Nephron progenitor cell (in vitro differentiated cells): ENCODE measurements around the gene SPATA4.

Source experiments
- DNase-seq: peaks from one replicate; pipeline ENCODE4 v3.0.0; 2021
- H3K27ac Mint-ChIP-seq: 2 replicates; pipeline ENCODE4 v1.8.0; 2021; ENCODE audit warnings: mild to moderate bottlenecking, moderate library complexity, mixed read lengths
- H3K27me3 Mint-ChIP-seq: 2 replicates; pipeline ENCODE4 v1.8.0; 2021; ENCODE audit warnings: mild to moderate bottlenecking, low read depth, mixed read lengths; ENCODE audit not compliant: poor library complexity
- H3K36me3 Mint-ChIP-seq: 2 replicates; pipeline ENCODE4 v1.8.0; 2021; ENCODE audit warnings: low read depth, mixed read lengths
- H3K4me1 Mint-ChIP-seq: 2 replicates; pipeline ENCODE4 v1.8.0; 2021; ENCODE audit warnings: mixed read lengths
- H3K4me3 Mint-ChIP-seq: 2 replicates; pipeline ENCODE4 v1.8.0; 2021; ENCODE audit warnings: mild to moderate bottlenecking, moderate library complexity, mixed read lengths
- H3K9me3 Mint-ChIP-seq: 2 replicates; pipeline ENCODE4 v1.8.0; 2021; ENCODE audit warnings: mild to moderate bottlenecking, moderate library complexity, mixed read lengths
- TF ChIP-seq, protein P1 (sequence below): fragments of 200-600 bp; sonication (generic); IDR thresholded peaks from 2 replicates; pipeline ENCODE4 v1.5.0; 2021; ENCODE audit warnings: antibody characterized with exemption

The SPATA4 gene

DNA sequence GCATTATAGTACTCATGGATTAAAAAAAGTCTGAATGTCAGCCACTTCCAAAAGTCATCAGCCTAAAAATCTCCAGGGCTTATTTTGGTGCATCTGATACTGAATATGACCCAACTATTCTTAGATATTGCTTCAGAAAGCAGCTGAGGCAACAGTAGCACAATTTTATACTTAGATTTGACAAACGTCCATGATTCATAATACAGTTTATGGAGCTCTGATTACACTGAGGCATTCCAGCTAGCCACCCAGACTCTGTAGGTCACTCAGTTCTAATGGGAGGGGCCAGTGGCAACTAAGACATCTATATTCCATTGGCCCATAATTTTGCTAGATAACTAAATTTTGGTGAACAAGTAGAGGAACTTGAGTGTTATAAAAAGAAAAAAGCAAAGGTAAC, 10.3 kb downstream of the SPATA4 start:
- Mint-ChIP-seq H3K4me3 (no peak overlapping the region), H3K9me3 (no peaks in the 10 kb centered on the region), H3K27ac (no peak overlapping the region), H3K36me3 (no peaks in the 10 kb centered on the region), H3K27me3 (no peaks in the 10 kb centered on the region), H3K4me1 (peaks cover 7% of the 10 kb centered on the region)
- TF ChIP-seq, protein P1, sequence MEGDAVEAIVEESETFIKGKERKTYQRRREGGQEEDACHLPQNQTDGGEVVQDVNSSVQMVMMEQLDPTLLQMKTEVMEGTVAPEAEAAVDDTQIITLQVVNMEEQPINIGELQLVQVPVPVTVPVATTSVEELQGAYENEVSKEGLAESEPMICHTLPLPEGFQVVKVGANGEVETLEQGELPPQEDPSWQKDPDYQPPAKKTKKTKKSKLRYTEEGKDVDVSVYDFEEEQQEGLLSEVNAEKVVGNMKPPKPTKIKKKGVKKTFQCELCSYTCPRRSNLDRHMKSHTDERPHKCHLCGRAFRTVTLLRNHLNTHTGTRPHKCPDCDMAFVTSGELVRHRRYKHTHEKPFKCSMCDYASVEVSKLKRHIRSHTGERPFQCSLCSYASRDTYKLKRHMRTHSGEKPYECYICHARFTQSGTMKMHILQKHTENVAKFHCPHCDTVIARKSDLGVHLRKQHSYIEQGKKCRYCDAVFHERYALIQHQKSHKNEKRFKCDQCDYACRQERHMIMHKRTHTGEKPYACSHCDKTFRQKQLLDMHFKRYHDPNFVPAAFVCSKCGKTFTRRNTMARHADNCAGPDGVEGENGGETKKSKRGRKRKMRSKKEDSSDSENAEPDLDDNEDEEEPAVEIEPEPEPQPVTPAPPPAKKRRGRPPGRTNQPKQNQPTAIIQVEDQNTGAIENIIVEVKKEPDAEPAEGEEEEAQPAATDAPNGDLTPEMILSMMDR: no peak
- DNase-seq: no peak

GRCh38 chr4:176163041-176163440, 32.3 kb downstream of the SPATA4 start:
- no peaks in the 10 kb centered on the region for H3K4me1 Mint-ChIP-seq
- H3K27ac Mint-ChIP-seq: no peak overlapping the region
- no peak overlapping the region for H3K4me3 Mint-ChIP-seq
- no peaks in the 10 kb centered on the region for H3K9me3 Mint-ChIP-seq
- TF ChIP-seq, protein P1: no peak
- H3K27me3 Mint-ChIP-seq: no peaks in the 10 kb centered on the region
- no peak for DNase-seq
- no peaks in the 10 kb centered on the region for H3K36me3 Mint-ChIP-seq

DNA sequence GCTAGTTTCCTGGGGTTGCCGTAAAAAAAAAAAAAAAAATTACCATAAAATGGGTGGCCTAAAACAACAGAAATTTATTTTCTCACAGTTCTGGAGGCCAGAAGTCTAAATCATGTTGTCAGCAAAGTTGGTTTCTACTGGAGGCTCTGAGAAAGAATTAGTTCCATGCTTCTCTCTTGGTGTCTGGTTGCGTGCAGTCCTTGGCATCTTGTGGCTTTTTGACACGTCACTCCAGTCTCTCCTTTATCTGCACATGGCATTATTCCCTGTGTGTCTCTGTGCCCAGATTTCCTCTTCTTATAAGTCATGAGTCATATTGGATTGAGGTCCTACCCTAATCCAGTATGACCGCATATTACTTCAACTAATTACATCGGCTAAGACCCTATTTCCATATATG, 38.7 kb downstream of the SPATA4 start:
- no peak for DNase-seq
- H3K4me3 Mint-ChIP-seq: no peak overlapping the region
- no peaks in the 10 kb centered on the region for H3K9me3 Mint-ChIP-seq
- no peaks in the 10 kb centered on the region for H3K4me1 Mint-ChIP-seq
- TF ChIP-seq, protein P1: no peak
- no peak overlapping the region for H3K27ac Mint-ChIP-seq
- H3K27me3 Mint-ChIP-seq: no peaks in the 10 kb centered on the region
- H3K36me3 Mint-ChIP-seq: no peaks in the 10 kb centered on the region

DNA sequence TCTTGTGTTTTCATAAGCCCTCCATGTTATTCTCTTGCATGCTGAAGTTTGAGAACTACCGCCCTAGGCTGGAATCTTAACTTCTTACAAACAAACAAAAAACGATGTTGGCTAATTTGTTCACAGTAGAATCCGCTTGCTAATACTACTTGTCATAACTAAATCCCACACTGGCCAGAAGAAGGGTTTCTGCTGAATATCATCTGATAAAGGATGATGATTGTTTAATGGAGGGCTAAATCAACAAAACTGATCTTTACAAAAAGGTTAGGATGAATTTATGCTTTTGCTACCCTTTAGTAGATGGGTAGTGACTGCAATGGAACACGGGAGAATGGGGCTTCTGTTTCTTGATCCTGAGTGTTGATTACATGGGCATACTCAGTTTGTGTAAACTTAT, 42.3 kb downstream of the SPATA4 start:
- Mint-ChIP-seq H3K9me3 (no peaks in the 10 kb centered on the region), H3K4me1 (no peaks in the 10 kb centered on the region), H3K36me3 (no peaks in the 10 kb centered on the region), H3K4me3 (no peak overlapping the region), H3K27ac (no peak overlapping the region), H3K27me3 (no peaks in the 10 kb centered on the region)
- TF ChIP-seq, protein P1: no peak
- DNase-seq: no peak

DNA sequence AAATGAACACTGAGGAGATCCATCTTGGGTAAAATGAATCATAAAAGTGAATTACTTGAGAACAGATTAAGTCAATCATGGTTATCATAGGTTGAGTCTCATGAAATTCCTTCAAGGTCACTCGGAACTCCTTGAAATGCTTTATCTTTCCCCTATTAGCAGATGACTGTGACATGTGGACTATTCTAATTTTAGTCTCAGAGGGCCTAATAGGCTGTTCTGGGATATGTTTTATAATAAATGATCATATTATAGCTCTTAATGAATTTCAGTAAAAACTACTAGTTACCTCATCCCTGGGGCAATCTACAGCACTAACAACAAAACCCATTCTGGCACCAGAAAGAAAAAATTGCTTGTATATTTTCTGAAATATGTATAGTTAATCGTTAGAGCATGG, 44.7 kb downstream of the SPATA4 start:
- H3K27ac Mint-ChIP-seq: no peak overlapping the region
- no peaks in the 10 kb centered on the region for H3K4me1 Mint-ChIP-seq
- TF ChIP-seq, protein P1: no peak
- H3K27me3 Mint-ChIP-seq: peaks cover 3% of the 10 kb centered on the region
- no peak overlapping the region for H3K4me3 Mint-ChIP-seq
- no peaks in the 10 kb centered on the region for H3K9me3 Mint-ChIP-seq
- no peak for DNase-seq
- no peaks in the 10 kb centered on the region for H3K36me3 Mint-ChIP-seq

DNA sequence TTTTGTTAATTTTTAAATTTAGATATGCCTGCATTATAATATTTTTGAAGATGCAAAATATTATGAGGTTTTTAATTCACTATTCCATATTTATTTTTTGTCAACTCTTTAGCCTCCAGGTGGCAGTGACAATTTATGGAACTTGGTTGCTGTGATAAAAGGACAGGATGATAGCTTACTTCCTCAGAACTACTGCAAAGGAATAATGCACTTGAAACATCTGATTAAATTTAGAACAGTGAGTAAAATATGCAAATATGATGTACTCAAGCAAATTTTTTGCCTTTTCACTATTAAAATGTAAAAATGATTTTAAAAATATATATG, 45.1 kb downstream of the SPATA4 start:
- Mint-ChIP-seq H3K4me3 (no peak overlapping the region), H3K4me1 (no peaks in the 10 kb centered on the region), H3K27ac (no peak overlapping the region), H3K36me3 (no peaks in the 10 kb centered on the region), H3K9me3 (no peaks in the 10 kb centered on the region), H3K27me3 (peaks cover 3% of the 10 kb centered on the region)
- TF ChIP-seq, protein P1: no peak
- DNase-seq: no peak
